GM21529 (cell line): Measurements from ENCODE around the gene ZSWIM5.
"Not testable (repeated sequence)": the region's sequence is repeated elsewhere in the genome, so short reads cannot be mapped to it uniquely, and the experiment has no call there.

Source experiments
- ATAC-seq: cut with Tn5 transposase; IDR thresholded peaks from one replicate; pipeline ENCODE4 v1.9.1; 2021; ENCODE audit not compliant: unreplicated experiment

Gene ZSWIM5

GRCh38 chr1:45008076-45008475 lies 198.3 kb downstream of the ZSWIM5 start:
- no peak for ATAC-seq

- ATAC-seq: no peak
Measured at GRCh38 chr1:45007311-45007710, 199.1 kb downstream of the ZSWIM5 start.

- ATAC-seq: no peak
Measured at GRCh38 chr1:45005761-45006160, 200.6 kb downstream of the ZSWIM5 start.

GRCh38 chr1:45004281-45004920 lies 202.0 kb downstream of the ZSWIM5 start:
- ATAC-seq: no peak

DNA sequence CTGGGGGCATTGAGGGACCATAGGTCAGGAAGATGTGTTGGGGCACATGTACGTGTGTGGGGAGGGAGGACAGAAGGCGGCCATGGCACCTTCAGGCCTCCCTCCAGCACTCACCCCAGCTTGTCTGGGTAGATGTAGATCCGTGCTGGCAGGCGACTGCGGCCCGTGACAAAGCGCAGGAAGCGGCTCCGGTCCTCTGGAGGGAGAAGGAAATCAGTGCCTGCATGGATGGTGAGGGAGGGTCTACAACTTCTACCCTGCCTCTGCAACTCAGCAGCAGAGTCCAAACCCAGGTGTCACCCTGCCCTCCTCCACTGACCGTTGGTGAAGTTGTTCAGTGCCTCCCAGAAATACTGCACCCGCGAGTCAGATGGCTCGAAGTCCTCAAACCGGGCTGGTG lies 202.7 kb downstream of the ZSWIM5 start:
- no peak for ATAC-seq

- no peak for ATAC-seq
Measured at GRCh38 chr1:45002650-45003645, 203.5 kb downstream of the ZSWIM5 start.

DNA sequence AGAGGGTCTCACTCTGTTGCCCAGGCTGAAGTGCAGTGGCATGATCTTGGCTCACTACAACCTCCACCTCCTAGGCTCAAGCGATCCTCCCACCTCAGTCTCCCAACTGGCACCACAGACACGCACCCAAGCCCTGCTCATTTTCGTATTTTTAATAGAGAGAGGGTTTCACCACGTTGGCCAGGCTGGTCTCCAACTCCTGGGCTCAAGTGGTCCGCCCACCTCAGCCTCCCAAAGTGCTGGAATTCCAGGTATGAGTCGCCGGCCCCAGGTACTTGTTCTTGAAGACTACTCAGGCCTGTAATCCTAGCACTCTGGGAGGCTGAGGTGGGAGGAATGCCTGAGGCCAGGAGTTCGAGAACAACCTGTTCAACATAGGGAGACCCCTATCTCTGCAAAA lies 204.8 kb downstream of the ZSWIM5 start:
- not testable (repeated sequence) for ATAC-seq

DNA sequence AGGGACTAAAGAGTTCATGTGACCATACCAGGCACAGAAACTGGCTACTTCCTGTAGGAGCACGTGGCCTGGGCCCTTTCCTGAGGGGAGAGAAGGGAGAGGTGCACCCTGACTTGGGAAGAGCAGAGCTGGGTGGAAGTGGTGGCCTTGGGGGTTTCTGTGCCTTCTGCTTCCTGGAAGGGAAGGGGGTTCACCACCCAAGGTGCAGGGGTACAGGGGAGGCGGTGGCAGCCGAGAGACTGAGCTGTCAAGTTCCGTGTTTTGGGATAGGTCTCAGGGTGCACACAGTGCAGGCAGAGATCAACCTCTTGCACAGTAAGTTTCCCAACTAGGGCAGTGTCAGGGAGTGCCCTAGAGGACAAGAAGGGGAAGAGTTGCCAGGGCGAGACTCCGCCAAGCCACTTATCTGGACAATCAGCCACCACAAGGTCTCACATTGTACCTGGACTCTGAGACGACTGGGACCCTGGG lies 205.4 kb downstream of the ZSWIM5 start:
- ATAC-seq: no peak

GRCh38 chr1:44999232-44999631 lies 207.2 kb downstream of the ZSWIM5 start:
- no peak for ATAC-seq

GRCh38 chr1:44995467-44996238 lies 210.8 kb downstream of the ZSWIM5 start:
- no peak for ATAC-seq

GRCh38 chr1:44994309-44994898 lies 212.0 kb downstream of the ZSWIM5 start:
- no peak for ATAC-seq

DNA sequence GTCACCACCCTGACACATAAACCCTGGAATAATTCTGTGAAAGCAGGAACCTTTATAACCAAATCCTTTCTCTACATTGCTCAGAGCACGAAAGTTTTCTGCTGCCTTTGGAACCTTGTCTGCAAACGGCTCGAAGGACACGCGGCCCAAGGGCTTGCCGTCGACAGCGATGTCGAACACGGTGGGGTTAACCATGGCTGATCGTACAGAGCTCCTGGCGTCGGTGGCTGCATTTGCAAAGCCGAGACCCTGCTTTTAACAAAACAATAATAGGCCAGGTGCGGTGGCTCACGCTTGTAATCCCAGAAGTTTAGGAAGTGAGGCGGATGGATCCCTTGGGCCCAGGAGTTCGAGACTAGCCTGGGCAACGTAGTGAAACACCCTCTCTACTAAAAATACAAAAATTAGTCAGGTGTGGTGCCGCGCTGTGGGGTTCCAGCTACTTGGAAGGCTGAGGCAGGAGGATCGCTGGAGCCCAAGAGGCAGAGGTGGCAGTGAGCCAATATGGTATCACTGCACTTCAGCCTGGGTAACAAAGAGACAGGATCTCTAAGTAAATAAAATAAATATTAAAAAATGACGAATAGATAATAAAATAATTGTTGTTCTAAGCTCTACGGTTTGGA lies 217.8 kb downstream of the ZSWIM5 start:
- no peak for ATAC-seq

DNA sequence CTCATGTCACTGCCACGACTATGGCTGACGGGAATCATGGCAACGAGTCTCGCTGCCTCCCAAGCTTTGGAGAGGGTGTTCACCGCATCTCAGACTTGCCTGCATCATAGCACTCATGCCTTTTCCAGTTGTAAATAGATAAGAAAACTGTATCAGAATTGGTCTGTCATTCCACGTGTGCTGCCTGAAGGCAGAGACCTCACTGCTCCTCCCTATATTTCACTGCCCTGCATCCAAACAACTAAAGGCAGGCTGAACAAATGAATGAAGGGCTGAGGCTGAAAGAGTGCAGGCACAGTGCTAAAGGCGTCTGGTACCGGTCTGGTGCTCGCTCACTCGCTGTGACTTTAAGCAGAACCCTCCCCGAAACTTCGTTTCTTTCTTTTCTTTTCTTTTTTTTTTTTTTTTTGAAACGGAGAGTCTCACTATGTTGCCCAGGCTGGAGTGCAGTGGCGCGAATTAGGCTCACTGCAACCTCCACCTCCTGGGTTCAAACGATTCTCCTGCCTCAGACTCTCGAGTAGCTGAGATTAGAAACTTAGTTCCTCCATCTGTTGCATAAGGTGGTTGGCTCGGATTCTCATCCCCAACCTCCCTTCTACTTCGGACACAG lies 220.6 kb downstream of the ZSWIM5 start:
- peak; percentile 15 for ATAC-seq

DNA sequence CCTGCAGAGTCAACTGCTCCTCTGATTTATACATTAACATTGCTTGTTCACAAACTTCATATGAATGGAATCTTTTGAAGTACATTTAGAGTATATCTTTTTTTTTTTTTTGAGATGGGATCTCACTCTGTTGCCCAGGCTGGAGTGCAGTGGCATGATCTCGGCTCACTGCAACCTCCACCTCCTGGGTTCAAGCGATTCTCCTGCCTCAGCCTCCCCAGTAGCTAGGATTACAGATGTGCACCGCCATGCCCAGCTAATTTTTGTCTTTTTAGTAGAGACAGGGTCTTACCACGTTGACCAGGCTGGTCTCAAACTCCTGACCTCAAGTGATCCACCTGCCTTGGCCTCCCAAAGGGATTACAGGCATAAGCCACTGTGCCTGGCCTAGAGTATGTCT lies 229.0 kb downstream of the ZSWIM5 start:
- not testable (repeated sequence) for ATAC-seq

GRCh38 chr1:44976252-44976651 lies 230.2 kb downstream of the ZSWIM5 start:
- no peak for ATAC-seq

- ATAC-seq: no peak
Measured at GRCh38 chr1:44973645-44974044, 232.8 kb downstream of the ZSWIM5 start.

DNA sequence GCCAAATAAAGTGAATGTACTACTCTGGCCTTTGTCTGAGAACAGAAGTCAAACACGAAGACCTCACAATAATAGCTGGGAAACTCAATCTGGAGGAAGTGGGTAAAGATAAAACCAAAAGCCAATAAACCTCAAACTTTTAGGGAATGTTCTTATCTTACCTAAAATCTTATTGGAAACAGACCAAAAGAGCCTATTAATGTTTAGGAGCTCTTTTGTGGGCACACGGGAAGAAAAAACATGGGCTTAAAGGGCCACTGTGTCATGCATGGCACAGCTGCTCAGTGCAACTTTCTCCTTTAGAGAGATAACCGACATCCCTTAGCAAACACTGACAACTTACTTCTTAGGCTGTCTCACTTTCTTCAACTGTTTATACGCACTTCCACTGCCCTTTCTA lies 236.1 kb downstream of the ZSWIM5 start:
- ATAC-seq: no peak
